Hematopoietic multipotent progenitor cell treated with erythropoietin and hydrocortisone succinate and interleukin-3 and kit ligand, for 17 days (in vitro differentiated cells): ENCODE measurements around the gene EPM2A.
"Not testable (repeated sequence)": the region's sequence is repeated elsewhere in the genome, so short reads cannot be mapped to it uniquely, and the experiment has no call there.

Experiments used
- DNase-seq: peaks from one replicate; pipeline ENCODE4 v3.0.0-alpha.2; 2015; ENCODE audit warnings: low spot score

The EPM2A gene

DNA sequence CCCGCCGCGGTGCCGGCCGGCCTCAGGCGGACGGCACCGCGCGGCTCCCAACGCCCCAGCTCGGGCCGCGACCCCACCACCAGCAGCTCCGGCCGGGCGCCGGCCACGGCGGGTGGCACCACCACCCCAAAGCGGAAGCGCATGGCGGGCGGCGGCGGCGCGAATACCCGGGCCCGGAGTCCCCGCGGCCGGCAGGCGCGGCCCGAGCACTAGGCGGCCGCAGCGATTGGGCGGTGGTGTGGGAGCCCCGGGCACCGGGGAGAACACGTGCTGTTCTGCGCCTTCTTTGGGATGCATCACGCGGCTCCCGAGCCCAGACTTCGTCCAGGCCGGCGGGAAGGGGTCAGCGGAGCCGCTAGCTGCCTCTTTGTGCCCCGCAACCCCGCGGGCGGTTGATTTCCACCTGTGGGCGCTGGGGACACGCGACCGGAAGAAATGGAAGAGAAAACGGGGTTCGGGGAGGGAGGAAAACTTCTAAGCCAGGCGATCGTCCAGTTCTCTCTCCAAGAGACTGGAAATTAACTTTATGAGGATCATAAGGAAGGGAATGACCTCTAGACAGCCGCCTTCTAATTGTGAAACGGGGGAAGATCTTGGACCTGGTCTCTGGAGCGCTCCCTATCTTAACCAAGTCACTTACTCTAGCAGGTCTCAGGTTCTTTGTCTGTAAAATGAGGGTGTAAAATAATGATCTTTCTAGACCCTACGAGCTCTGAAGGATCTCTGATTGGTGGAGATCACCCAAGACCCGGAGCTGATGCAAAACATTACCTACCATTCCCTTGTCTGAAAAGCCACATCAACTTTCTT is at the start of gene EPM2A:
Gene EPM2A (minus strand): TSS at position 165 of the 810 bp plus-strand sequence. CDS start 22 bp downstream, at position 143.
- DNase-seq = peak; percentile 55

DNA sequence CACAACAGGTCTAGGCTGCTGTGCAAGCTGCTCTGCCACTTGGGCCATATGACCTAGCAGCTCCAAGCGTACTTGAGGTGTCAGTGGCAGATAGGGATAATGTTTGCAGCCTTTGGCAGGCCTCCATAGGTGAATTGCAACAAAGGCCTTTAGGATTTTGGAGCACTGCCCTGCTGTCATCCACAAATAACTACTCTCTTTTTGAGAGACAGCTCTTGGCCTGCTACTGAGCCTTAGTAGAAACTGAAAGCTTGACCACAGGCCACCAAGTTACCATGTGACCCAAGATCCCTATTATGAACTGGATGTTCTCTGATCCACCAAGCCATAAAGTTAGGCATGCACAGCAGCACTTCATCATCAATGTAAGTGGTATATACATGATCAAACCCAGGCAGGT is 49.4 kb upstream of the EPM2A start:
- DNase-seq = no peak

DNA sequence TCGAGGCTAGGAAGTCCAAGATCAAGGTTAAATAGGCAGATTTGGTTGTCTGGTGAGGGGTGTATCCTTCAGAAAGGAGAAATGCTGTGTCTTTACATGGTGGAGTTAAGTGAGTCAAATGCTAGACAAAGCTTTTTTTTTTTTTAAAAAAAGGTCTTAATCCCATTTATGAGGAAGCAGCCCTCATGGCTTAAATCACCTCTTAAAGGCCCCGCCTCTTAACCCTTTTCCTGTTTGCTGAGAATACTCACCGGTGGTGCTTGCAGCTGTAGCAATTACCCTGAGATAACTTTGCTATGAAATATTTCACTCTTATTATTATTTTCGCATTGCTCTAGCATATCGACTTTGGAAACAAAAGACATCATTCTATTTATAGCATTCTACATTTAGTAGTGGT is 48.5 kb upstream of the EPM2A start:
- DNase-seq = no peak

GRCh38 chr6:145772846-145773245 is 37.5 kb upstream of the EPM2A start:
- DNase-seq = no peak

DNA sequence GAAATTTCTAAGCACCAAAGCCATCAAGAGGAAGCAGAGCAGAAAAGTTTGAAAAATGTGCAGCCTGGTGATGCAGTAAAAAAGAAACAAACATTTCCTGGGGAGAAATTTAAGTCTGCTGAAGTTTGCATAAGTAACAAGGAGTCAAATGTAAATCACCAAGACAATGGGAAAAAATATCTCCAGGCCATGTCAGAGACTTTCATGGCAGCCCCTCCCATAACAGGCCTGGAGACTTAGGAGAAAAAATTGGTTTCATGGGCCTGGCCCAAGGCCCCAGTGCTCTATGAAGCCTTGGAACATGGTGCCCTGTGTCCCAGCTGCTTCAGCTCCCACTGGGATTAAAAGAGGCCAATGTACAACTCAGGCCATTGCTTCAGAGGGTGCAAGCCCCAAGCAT is 30.1 kb upstream of the EPM2A start:
- DNase-seq = no peak

- DNase-seq = no peak
These were observed 28.4 kb upstream of the EPM2A start for GRCh38 chr6:145763742-145764141.

DNA sequence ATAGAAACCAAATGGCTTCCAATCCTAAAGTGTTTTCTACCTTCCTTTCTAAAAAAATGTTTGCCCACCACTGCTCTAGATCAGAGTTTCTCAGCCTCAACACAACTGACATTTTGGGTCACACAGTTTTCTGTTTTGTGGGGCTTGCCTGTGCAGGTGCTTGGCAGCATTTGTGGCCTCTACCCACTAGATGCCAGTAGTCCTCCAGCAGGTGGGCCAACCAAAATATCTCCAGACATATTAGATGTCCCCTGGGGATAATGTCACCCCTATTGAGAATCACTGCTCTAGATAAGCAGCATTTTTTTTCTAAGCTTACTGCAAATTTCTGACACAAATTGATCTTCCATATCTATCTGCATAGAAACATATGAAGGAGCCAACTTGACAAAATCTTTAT is 26.3 kb upstream of the EPM2A start:
- peak; percentile 39 for DNase-seq

DNA sequence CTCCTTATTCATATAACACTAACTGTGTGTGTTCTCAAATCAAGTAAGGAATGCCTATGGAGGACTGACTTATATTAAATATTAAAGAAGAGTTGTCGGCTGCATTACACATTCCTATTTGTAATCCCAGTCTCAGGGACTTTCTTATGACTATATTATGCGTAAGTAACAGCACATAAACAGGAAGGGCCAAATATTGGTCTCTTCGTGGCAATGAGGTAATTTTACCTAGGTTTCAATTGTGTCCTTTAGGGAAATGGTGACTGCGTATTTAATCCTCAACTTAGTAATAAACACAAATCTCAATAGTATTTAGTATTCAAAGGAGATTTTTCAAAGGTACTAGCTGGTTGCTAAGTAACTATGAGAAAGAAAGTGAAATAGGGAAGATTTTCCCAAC is 22.8 kb upstream of the EPM2A start:
- no peak for DNase-seq

GRCh38 chr6:145756170-145756662 is 20.9 kb upstream of the EPM2A start:
- DNase-seq = peak; percentile 28

- DNase-seq = no peak
These were observed 20.4 kb upstream of the EPM2A start for GRCh38 chr6:145755682-145756081.

DNA sequence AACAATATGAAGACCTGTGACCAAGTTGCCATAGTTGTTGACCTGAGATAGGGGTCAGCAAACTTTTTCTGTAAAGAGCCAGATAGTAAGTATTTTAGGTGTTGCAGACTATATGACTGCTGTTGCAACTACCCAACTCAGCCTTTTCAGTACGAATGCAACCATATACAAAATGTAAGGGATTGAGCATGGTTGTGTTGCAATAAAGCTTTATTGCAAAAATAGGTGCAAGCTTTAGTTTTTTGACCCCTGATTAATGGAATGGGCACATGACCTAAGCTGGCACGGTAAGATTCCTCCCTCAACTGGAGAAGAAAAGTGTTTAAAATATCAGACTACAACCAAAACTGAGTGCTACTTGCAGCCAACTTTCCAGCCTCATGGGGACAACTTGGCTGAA is 17.3 kb upstream of the EPM2A start:
- no peak for DNase-seq

DNA sequence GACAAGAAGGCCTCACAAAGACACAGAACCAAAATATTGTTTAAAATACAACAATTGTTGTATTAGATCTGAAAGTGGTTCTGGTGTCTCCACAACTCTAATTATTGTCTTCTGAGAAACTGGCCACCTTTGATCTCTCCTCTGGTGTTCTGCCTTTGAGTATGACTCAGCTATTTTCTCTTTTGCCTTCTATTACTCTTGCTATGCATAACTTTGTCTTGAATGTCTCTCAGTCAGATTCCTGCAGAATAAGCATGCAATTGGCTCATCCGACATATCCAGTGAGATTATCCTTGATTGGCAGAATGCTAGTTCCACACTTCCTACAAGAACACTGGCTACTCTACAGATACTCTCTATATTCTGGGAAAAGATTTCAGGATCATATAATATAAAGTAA is 14.3 kb upstream of the EPM2A start:
- peak; percentile 58 for DNase-seq

DNA sequence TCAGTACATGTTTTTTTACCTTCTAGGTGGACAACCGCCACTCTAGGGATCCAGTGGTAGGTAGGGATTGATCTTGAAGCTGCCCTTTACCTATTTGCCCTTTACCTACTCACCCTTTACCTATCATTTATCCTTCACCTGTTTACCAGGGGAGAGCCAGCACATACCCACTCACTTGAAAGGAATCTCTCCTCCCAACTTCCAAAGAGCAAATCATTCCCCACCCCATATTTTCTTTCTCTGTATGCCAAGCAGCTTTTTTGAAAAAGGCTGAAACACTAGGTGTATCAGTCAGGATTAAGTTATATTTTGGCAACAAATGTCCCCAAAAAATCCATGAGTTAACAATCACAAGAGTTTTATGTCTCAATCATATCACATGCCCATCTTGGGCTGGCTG is 10.5 kb upstream of the EPM2A start:
- no peak for DNase-seq

DNA sequence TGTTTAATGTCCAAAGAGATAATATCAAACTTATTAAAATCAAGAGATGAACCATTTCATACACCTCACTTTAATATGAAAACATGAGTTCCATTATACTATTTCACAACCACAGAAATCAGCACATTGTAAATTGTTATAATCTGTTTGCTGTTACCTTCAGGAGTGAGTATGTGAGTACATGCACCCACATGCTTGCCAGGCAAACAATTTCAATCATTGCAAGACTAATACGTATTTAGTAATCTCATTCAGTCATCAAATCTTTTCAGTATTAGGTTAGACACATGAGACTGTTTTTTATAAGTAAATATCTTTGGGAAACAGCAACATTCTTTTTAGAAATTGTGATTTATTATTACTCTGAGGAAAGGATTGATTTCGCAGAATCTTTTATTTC is 9.3 kb upstream of the EPM2A start:
- no peak for DNase-seq

DNA sequence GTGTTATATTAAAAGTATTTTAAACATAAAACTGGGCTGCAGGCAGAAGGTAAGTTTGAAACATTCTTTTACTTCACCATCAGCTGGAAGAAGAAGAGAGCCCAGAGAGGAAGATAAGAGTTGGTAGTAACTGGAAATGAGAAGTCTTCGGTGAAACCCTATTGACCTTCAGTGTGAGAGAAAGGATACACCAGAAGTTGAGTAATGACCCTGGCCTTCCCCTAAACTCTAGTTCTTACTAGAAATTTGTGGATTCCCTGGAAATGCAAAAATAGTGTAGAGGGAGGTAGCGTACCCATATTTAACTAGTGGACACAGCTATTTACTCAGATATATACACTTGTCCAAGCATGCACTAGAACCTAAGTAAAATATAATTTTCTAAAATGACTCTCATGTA is 8.0 kb upstream of the EPM2A start:
- DNase-seq = no peak

- DNase-seq = not testable (repeated sequence)
These were observed 7.2 kb upstream of the EPM2A start for GRCh38 chr6:145742472-145742871.

DNA sequence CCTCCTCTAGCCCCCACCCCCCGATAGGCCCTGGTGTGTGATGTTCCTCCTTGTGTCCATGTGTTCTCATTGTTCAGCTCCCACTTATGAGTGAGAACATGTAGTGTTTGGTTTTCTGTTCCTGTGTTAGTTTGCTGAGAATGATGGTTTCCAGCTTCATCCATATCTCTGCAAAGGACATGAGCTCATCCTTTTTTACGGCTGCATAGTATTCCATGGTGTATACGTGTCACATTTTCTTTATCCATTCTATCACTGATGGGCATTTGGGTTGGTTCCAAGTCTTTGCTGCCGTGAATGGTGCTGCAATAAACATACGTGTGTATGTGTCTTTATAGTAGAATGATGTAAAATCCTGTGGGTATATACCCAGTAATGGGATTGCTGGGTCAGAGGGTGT is 4.4 kb upstream of the EPM2A start:
- DNase-seq = not testable (repeated sequence)

- no peak for DNase-seq
These were observed 2.9 kb upstream of the EPM2A start for GRCh38 chr6:145738265-145738664.

DNA sequence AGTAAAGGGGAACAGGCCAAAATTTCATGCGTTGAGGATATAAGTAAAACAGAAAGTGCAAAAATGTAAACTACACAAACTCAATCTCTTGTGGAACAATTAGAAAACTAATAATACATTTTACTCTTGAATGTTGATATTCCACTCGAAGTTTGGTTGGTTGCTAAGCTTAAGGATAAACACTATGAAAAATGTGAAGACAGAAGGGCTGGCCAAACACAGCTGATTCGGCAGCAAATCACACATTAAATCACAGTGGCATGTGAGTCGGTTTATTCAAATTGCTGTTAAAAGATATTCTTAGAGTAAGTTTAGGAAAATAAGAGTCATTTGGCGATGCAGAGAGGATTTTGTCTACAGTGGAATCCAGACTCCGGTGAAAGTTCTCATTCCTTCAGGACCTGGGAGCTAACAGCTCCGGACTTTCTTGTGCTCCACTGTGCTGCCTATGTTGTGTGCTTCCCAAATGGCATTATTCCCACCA is 1.4 kb upstream of the EPM2A start:
- no peak for DNase-seq

DNA sequence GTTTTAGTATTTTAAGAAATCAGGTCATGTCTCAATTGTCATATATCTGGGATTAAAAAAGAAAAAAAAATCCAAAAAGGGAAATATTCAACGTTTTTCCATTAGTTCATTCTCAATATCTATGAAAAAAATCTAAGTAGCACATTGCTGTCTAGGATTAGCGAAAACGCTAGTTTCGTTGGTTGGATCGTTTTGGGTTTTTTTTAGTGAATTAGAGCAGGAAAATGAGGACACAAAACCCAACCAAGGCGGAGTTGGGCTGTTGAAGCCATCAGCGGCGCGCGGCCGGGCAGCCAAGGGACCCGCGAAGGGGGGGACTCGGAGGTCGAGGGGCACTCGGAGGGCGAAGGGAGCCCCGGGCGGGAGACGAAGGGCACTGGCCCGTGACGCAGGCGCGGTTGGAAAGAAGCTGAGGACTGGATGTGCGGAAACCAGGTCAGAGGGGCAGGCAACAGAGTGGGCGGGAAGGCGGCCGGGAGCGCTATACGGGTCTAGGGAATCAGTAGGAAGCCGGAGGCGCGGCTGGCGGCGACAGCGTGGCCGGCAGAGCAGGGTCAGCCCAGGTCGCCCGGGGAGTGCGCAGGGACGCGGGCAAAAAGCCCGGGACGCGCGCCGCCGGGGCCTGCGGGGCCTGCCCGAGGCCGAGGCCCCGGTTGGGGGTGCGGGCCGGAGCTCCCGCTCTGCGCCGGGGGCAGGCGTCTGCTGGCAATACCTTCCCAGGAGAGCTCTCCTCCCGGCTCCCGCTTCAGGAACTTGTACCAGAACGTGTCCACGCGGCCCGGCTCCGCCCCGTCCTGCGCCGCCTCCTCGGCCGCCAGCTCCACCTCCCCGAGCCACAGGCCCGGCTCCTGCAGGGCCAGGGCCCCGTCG is 599 bp downstream of the EPM2A start:
- DNase-seq = peak; percentile 61

- peak; percentile 12 for DNase-seq
These were observed 1.5 kb downstream of the EPM2A start for GRCh38 chr6:145733810-145734209.

DNA sequence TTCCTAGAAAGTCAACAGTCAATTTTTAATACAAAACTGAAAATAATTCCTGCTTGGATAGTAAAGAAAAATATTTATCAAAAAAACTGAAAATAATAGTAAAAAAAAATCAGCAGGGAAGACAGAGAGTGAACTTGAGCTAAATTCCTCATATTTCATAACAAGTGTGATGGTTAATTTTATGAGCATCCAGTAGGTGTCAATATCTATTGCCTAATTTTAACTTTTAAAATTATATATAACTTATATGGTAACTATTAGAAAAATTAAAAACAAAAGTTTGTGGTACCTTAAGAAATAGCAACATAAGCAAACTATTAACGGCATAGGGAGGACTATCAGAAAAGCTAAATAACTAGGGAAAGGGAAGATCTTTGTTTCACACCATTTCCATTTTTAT is 2.1 kb downstream of the EPM2A start:
- no peak for DNase-seq

DNA sequence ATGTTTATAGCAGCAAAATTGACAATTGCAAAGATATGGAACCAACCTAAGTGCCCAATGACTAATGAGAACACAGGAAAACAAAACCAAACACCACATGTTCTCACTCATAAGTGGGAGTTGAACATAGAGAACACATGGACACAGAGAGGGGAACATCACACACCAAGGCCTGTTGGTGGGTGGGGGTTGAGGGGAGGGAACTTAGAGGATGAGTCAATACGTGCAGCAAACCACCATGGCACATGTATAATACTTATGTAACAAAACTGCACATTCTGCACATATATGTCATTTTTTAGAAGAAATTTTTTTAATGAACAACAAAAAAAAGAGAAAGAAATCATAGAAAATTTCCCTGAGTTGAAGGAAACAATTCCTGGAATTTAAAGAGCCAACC is 3.9 kb downstream of the EPM2A start:
- no peak for DNase-seq
